SK-N-MC (cell line): Measurements from ENCODE around the gene RNU1-4.
"Not testable (repeated sequence)": the region's sequence is repeated elsewhere in the genome, so short reads cannot be mapped to it uniquely, and the experiment has no call there.

Experiments used
- FOXP2 ChIP-seq: optimal IDR thresholded peaks from 2 replicates; pipeline ENCODE3; 2011; ENCODE audit warnings: mild to moderate bottlenecking, moderate library complexity; ENCODE audit not compliant: insufficient read depth; ENCODE audit errors: extremely low read length, control extremely low read depth
- POLR2AphosphoS5 ChIP-seq: IDR thresholded peaks from 2 replicates; pipeline ENCODE4 v1.6.1; 2012; ENCODE audit warnings: mild to moderate bottlenecking, low read depth, low read length, borderline replicate concordance

DNA sequence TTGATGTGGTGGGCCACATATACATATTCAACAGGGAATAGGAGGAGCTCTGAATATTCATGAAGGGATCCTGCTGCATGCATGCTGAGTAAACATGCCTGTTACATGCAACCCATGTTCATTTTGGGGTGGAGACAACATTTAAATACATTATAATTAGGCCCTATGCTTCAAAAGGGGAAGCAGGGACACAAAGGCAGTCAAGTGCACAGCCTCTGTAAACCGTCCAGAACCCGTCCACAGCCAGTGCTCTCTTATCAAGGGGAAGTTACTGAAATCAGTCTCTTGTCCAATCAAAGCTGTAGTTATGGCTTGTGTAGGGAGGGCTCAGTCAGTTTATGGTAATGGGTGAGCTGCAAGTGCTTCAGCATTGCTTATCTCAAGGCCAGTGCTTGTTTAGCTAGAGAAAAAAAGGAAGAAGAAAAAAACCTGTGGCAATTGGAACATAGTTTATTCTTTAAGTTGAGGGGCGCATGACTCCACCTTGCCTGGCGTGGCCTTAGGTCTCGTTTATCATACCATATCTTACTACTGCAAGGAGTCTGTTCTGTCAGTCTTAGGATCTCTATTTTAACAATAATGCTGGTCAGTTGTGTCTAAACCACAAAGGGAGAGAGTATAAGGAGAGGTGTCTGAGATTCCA is 7.9 kb upstream of the RNU1-4 start:
- not testable (repeated sequence) for TF ChIP-seq FOXP2, POLR2AphosphoS5
